Measurements from ENCODE around the gene FOSL1.

- TF ChIP-seq CTCF (IDR thresholded peaks at IDR 0.05) = no peak
- TF ChIP-seq EZH2 (IDR thresholded peaks at IDR 0.05; ENCODE audit: borderline replicate concordance, insufficient read depth, low read depth, low read length, poor library complexity, severe bottlenecking) = no peak
These were observed 28.2 kb downstream of the FOSL1 start for GRCh38 chr11:65871811-65872548.
